GM21723 (cell line): ENCODE measurements around the gene FOXA3.
"Not testable (repeated sequence)": the region's sequence is repeated elsewhere in the genome, so short reads cannot be mapped to it uniquely, and the experiment has no call there.

ENCODE experiments used
- ATAC-seq: cut with Tn5 transposase; IDR thresholded peaks from one replicate; pipeline ENCODE4 v1.9.1; 2021; ENCODE audit warnings: mild to moderate bottlenecking, moderate library complexity; ENCODE audit not compliant: unreplicated experiment

Gene FOXA3

GRCh38 chr19:45827459-45828093, 36.5 kb upstream of the FOXA3 start:
- no peak for ATAC-seq

- no peak for ATAC-seq
Observed at GRCh38 chr19:45828523-45828922, 35.6 kb upstream of the FOXA3 start.

- ATAC-seq, result no peak
Observed at GRCh38 chr19:45828945-45829344, 35.2 kb upstream of the FOXA3 start.

GRCh38 chr19:45834970-45835369, 29.2 kb upstream of the FOXA3 start:
- ATAC-seq, result no peak

GRCh38 chr19:45842198-45842597, 21.9 kb upstream of the FOXA3 start:
- ATAC-seq, result no peak

- ATAC-seq, result no peak
Observed at GRCh38 chr19:45847663-45848062, 16.5 kb upstream of the FOXA3 start.

GRCh38 chr19:45848922-45849321, 15.2 kb upstream of the FOXA3 start:
- ATAC-seq, result no peak

- ATAC-seq, result no peak
Observed at GRCh38 chr19:45852145-45852750, 11.9 kb upstream of the FOXA3 start.

- no peak for ATAC-seq
Observed at GRCh38 chr19:45852983-45853382, 11.1 kb upstream of the FOXA3 start.

- ATAC-seq, result no peak
Observed at GRCh38 chr19:45854167-45854778, 9.9 kb upstream of the FOXA3 start.

GRCh38 chr19:45860359-45861259, 3.5 kb upstream of the FOXA3 start:
- no peak for ATAC-seq

- no peak for ATAC-seq
Observed at GRCh38 chr19:45862271-45862563, 1.9 kb upstream of the FOXA3 start.

GRCh38 chr19:45862564-45863334, 1.4 kb upstream of the FOXA3 start, which contains the start of gene SYMPK:
TSS of gene SYMPK (minus strand) at chr19:45863147. CDS start at chr19:45854495, 8,652 bp downstream.
- ATAC-seq, result peak; percentile 87

- ATAC-seq, result no peak
Observed at GRCh38 chr19:45863335-45863839, 739 bp upstream of the FOXA3 start.

GRCh38 chr19:45864629-45865082, 530 bp downstream of the FOXA3 start:
- ATAC-seq, result no peak

- ATAC-seq, result no peak
Observed at GRCh38 chr19:45865269-45865948, 1.3 kb downstream of the FOXA3 start.

GRCh38 chr19:45866400-45867176, 2.5 kb downstream of the FOXA3 start:
- ATAC-seq, result no peak

- not testable (repeated sequence) for ATAC-seq
Observed at GRCh38 chr19:45867241-45867640, 3.1 kb downstream of the FOXA3 start.

GRCh38 chr19:45870798-45871197, 6.7 kb downstream of the FOXA3 start:
- ATAC-seq, result no peak
